Activated CD8-positive, alpha-beta T cell treated with anti-CD3 and anti-CD28 coated beads for 36 hours (primary cell): ENCODE results near the gene OBP2B. TPM values are rescaled to one million over a fixed set of nuclear protein-coding genes. Genes with fewer than 3 reads are reported as not detected.

ENCODE experiments used
- ATAC-seq: fragments of 200-7000 bp; cut with Tn5 transposase; one replicate; pipeline ENCODE4 v1.10.0; 2021; ENCODE audit warnings: mild to moderate bottlenecking, moderate library complexity
- CTCF ChIA-PET: fragments of 350-600 bp; sonication (Branson Sonifier 250); formaldehyde crosslinking; loops from one replicate; lab custom pipeline; 2021; ENCODE audit warnings: antibody characterized with exemption; lab: Charles Lee
- POLR2A ChIA-PET: fragments of 350-600 bp; sonication (Branson Sonifier 250); formaldehyde crosslinking; loops from one replicate; lab custom pipeline; 2021; ENCODE audit warnings: antibody characterized with exemption; lab: Charles Lee
- DNase-seq: peaks from one replicate; pipeline ENCODE4 v3.0.0-alpha.2; 2020
- H3K27ac Mint-ChIP-seq: one replicate; pipeline ENCODE4 v1.8.0; 2021; ENCODE audit warnings: mild to moderate bottlenecking, mixed read lengths
- H3K27me3 Mint-ChIP-seq: one replicate; pipeline ENCODE4 v1.8.0; 2021; ENCODE audit warnings: mixed read lengths
- H3K36me3 Mint-ChIP-seq: one replicate; pipeline ENCODE4 v1.8.0; 2021; ENCODE audit warnings: low read depth, mixed read lengths
- H3K4me1 Mint-ChIP-seq: one replicate; pipeline ENCODE4 v1.8.0; 2021; ENCODE audit warnings: low read depth, mixed read lengths
- H3K4me3 Mint-ChIP-seq: one replicate; pipeline ENCODE4 v1.8.0; 2021; ENCODE audit warnings: mild to moderate bottlenecking, moderate library complexity, mixed read lengths
- H3K9me3 Mint-ChIP-seq: one replicate; pipeline ENCODE4 v1.8.0; 2021; ENCODE audit warnings: mixed read lengths
- CTCF ChIP-seq: fragments of 200-600 bp; IDR thresholded peaks from one replicate; pipeline ENCODE4 v1.8.0; 2022; ENCODE audit warnings: antibody characterized with exemption, mild to moderate bottlenecking
- intact Hi-C: fragments of 100-400 bp; cut with micrococcal nuclease; formaldehyde crosslinking; loops from one replicate; pipeline ENCODE4 v1.10.0; 2022
- total RNA-seq, 2 experiments: library from RNA; stranded (reverse); gene quantifications; one replicate each; pipeline ENCODE4 v1.2.3, GENCODE V29; 2021

The OBP2B gene
- total RNA-seq, 2 experiments from 2014 or later = not detected

GRCh38 chr9:133200631-133201030 lies 8.4 kb downstream of the OBP2B start:
- H3K4me3 Mint-ChIP-seq = no peak overlapping the region
- H3K4me1 Mint-ChIP-seq = peaks cover 3% of the 10 kb centered on the region
- intact Hi-C loops = no loop called here
- ATAC-seq (no peak), DNase-seq (no peak)
- H3K27ac Mint-ChIP-seq = no peak overlapping the region
- H3K36me3 Mint-ChIP-seq = no peaks in the 10 kb centered on the region
- ChIA-PET CTCF (interaction anchor here (1.3 to 2.8 kb wide), 2 partner anchors 13 to 38 kb away, joined by 3 to 18 read pairs; no protein-coding TSS in a partner anchor), POLR2A (no interaction called here)
- H3K9me3 Mint-ChIP-seq = no peaks in the 10 kb centered on the region
- no peak for TF ChIP-seq CTCF
- peaks cover 8% of the 10 kb centered on the region for H3K27me3 Mint-ChIP-seq

GRCh38 chr9:133199648-133200321 lies 9.3 kb downstream of the OBP2B start:
- peaks cover 4% of the 10 kb centered on the region for H3K9me3 Mint-ChIP-seq
- POLR2A ChIA-PET = interaction anchor here (0.6 kb wide), 1 partner anchor 41 kb away, joined by 3 read pairs; no protein-coding TSS in a partner anchor
- CTCF ChIA-PET = interaction anchor here (1.0 to 2.8 kb wide), 5 partner anchors 13 to 130 kb away, joined by 3 to 18 read pairs (median 3); no protein-coding TSS in a partner anchor
- DNase-seq (peak; percentile 68), ATAC-seq (peak; percentile 92)
- H3K27me3 Mint-ChIP-seq = peaks cover 13% of the 10 kb centered on the region
- peak overlapping the region; percentile 67 for H3K4me3 Mint-ChIP-seq
- H3K4me1 Mint-ChIP-seq = peaks cover 3% of the 10 kb centered on the region
- peak overlapping the region; percentile 63 for H3K27ac Mint-ChIP-seq
- intact Hi-C loops = no loop called here
- no peaks in the 10 kb centered on the region for H3K36me3 Mint-ChIP-seq
- TF ChIP-seq CTCF = no peak

GRCh38 chr9:133195029-133195428 lies 14.0 kb downstream of the OBP2B start:
- Mint-ChIP-seq H3K4me3 (no peak overlapping the region), H3K4me1 (peaks cover 1% of the 10 kb centered on the region), H3K9me3 (peaks cover 4% of the 10 kb centered on the region), H3K27me3 (peaks cover 14% of the 10 kb centered on the region), H3K36me3 (no peaks in the 10 kb centered on the region), H3K27ac (no peak overlapping the region)
- DNase-seq (no peak), ATAC-seq (no peak)
- ChIA-PET CTCF (interaction anchor here (1.6 kb wide), 1 partner anchor 14 kb away, joined by 4 read pairs; no protein-coding TSS in a partner anchor), POLR2A (no interaction called here)
- no peak for TF ChIP-seq CTCF
- intact Hi-C loops = no loop called here

- no peak for TF ChIP-seq CTCF
- Mint-ChIP-seq H3K4me1 (no peaks in the 10 kb centered on the region), H3K36me3 (no peaks in the 10 kb centered on the region), H3K27me3 (peaks cover 14% of the 10 kb centered on the region), H3K27ac (no peak overlapping the region), H3K9me3 (peaks cover 4% of the 10 kb centered on the region), H3K4me3 (no peak overlapping the region)
- intact Hi-C loops = no loop called here
- ChIA-PET CTCF (interaction anchor here (1.6 kb wide), 1 partner anchor 13 kb away, joined by 4 read pairs; no protein-coding TSS in a partner anchor), POLR2A (no interaction called here)
- ATAC-seq = no peak
- no peak for DNase-seq
Observed at GRCh38 chr9:133194597-133194996, 14.5 kb downstream of the OBP2B start.

- intact Hi-C loops = no loop called here
- Mint-ChIP-seq H3K9me3 (peaks cover 4% of the 10 kb centered on the region), H3K27me3 (peaks cover 24% of the 10 kb centered on the region), H3K4me1 (no peaks in the 10 kb centered on the region), H3K4me3 (no peak overlapping the region), H3K27ac (no peak overlapping the region), H3K36me3 (no peaks in the 10 kb centered on the region)
- POLR2A ChIA-PET = no interaction called here
- CTCF ChIA-PET = no interaction called here
- DNase-seq = no peak
- TF ChIP-seq CTCF = no peak
- no peak for ATAC-seq
Observed at GRCh38 chr9:133191989-133192388, 17.1 kb downstream of the OBP2B start.
